Renal pelvis (tissue), 4 donors: ENCODE results near the gene TBC1D14. TPM values are rescaled to one million over a fixed set of nuclear protein-coding genes. Genes with fewer than 3 reads are reported as not detected.

Experiments
- DNase-seq: peaks from one replicate; pipeline ENCODE4 v3.0.0-alpha.2; 2013
- polyA plus RNA-seq, 3 donors: library from polyadenylated mRNA; unstranded; fragments of 120-200 nt; gene quantifications; one replicate each; pipeline ENCODE4 v1.2.1, GENCODE V29; 2013; ENCODE audit not compliant: insufficient read length in 3 of 3

TBC1D14 gene
- polyA plus RNA-seq, 3 donors: 61.3 to 68.0 (median 67.4) TPM

- no peak for DNase-seq
Measured at GRCh38 chr4:6943012-6943884, 33.6 kb downstream of the TBC1D14 start.

GRCh38 chr4:6943885-6944225 lies 34.2 kb downstream of the TBC1D14 start:
- DNase-seq: no peak

DNA sequence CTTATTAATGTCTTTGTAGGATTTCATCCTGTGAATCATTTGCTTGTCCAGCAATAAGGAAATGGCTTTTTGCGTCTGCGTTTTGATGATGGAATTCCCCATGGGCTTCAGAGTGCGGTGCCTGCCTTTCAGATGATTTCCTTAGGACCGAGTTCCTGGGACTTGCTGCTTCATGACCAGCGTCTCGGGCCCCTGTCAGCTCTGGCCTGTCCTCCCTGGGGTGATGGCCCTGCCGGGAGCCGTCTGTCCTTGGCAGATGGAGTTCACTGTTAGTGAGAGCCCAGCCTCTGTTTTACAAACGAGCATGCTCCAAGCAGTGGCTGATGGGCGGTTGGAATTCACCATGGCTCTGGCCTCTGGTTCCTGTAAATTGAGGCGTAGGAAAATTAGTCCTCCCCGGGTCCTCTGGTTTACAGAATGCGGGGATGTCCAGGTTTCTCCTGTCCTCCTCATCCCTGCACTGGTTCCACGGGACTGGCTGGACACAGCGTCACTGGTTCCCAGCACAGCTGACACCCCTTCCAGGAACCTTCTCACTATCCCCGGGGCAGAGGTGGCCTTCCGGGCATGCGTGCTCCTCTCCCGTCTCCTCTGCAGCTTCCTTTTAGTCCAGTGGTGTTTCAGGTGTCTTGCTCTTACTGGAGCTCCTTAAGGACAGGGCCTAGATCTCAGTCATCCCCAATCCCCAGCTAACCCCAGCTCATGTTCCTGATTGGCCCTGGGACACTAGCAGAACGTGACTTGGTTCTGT lies 34.9 kb downstream of the TBC1D14 start:
- DNase-seq: no peak

DNA sequence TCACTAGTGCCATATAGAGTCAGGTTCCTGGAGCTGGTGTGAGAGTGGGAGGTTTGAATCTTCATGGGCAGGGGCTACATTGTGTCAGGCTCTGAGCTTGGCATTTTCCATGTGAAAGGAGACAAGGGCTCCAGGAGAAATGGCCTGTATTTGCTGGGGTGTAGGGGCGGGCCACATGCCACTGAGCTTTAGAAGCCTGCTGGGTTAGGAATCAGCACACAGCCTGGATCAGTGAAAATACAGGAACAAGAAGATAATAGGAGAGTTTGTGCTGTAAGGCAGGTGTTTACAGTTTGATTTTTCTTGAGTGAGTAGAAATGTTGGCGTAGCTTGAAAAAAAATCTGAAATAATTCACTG lies 35.4 kb downstream of the TBC1D14 start:
- no peak for DNase-seq

DNA sequence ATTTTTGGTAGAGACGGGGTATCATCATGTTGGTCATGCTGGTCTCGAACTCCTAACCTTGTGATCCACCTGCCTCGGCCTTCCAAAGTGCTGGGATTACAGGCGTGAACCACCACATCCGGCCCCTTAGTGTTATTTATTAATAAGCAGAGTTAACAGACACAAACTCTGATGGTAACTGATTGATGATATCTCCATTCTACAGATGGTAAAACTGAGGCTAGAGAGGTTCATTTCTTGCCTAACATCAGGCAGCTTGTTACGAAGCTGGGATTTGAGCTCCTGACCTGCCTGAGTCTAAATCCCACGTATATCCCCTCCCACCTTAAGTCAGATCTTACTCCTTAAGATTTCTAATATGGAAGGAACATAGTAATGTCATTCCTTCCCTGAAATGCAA lies 36.9 kb downstream of the TBC1D14 start:
- no peak for DNase-seq

- DNase-seq: no peak
Measured at GRCh38 chr4:6948134-6948460, 38.5 kb downstream of the TBC1D14 start.

DNA sequence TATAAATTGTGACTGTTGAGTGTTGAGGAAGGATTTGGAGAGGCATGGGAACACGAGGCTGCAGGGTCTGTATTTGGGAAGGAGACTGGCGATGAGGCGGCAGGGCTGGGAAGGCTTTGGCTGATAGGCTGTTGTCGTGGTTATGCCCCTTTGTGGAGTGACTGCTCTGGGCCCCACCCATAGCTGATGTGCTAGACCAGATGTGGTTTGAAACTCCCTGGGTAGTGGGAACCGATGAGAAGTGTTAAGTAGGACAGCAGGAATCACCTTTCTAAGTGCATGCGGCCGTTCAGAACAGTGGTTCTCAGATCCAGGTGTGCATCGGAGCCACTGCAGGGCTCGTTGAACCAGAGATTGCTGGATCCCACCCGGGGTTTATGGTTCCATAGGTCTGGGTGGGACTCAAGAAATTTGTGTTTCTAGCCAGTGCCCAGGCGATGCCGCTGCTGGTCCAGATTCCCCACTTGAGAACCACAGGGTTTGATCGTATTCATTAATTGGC lies 42.3 kb downstream of the TBC1D14 start:
- DNase-seq: no peak

DNA sequence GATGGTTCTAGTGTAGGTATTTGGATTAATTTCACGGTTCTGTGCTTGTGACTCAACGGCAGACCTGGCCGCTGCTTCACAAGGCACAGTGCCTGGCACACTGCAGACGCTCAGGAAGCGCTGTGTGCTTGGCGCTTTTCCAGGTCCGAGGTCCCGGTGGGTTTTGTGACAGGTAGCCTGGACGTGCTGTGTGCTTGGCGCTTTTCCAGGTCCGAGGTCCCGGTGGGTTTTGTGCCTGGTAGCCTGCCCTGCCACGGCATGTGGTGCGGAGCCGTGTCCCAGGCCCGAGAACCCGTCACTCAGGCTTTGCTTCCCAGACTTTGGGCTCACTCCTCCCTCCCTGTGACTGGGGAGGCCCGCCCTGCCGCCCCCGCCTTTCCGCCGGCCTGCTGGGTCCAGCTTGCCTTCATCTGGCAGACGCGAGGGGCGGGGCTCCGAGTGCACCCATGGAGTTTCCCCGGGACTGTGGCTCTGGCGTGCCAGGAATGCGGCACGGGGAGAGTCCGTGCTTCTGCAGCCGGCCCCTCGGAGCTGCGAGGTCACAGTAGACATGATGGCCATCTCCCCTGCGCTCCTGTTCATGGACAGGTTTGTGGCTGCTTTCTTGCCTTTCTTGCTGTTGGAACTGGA lies 44.2 kb downstream of the TBC1D14 start:
- DNase-seq: no peak

- no peak for DNase-seq
Measured at GRCh38 chr4:6955261-6955911, 45.8 kb downstream of the TBC1D14 start.

DNA sequence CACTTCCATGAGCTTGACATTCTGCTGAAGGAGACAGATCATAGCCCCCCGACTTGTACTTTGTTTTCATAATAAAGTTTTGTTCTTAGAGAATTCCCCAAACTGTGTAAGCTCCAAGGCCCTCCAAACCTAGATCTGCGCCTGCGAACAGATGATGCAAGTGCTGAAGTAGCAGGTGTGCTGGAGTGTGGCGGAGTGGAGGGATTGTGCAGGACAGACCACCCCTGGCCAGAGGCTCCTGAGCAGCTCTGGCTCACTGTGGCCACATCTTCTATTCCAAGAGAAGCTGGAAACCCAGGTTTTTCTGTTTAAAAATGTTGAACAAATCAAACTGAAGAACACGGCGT lies 46.4 kb downstream of the TBC1D14 start:
- DNase-seq: no peak

GRCh38 chr4:6956434-6957147 lies 47.0 kb downstream of the TBC1D14 start:
- no peak for DNase-seq

DNA sequence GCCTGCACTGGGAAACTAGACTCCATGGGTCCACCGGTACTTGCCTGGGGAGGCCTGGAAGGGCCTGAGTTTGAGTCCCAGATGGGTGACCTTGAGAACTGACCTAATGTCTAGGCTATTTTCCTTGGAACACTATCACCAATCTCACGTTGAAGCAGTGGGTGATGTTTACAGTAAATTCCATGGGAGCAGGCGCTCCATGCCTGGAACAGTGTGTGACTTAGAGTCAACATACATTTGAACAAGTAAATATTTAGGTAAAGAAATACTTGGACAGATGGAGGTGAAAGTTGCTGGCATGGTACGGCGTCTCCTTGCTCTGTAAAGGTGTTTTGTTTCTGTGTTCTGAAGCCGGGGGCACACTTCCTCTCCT lies 47.5 kb downstream of the TBC1D14 start:
- no peak for DNase-seq

GRCh38 chr4:6957994-6958393 lies 48.4 kb downstream of the TBC1D14 start:
- DNase-seq: no peak

DNA sequence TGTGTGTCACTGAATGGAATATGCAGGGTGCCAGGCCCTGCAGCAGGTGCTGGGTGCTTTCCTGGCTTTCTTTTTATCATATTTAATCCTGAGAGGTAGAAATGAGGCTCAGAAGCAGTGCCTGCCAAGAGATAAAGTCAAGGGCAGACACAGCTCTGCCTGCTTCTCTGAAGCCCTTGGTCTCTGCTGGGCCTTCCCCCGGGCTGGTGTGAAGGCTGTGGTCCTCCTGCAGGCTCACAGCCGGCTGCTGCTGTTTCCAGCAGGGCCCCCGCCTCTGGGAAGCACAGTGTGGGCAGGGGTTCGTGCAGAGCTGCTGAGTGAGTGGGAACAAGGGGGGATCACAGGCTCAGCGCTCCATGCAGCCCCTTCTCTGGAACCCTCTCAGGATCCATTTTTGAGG lies 49.6 kb downstream of the TBC1D14 start:
- DNase-seq: no peak

- no peak for DNase-seq
Measured at GRCh38 chr4:6960154-6960553, 50.5 kb downstream of the TBC1D14 start.

GRCh38 chr4:6960628-6961412 lies 51.2 kb downstream of the TBC1D14 start:
- no peak for DNase-seq

DNA sequence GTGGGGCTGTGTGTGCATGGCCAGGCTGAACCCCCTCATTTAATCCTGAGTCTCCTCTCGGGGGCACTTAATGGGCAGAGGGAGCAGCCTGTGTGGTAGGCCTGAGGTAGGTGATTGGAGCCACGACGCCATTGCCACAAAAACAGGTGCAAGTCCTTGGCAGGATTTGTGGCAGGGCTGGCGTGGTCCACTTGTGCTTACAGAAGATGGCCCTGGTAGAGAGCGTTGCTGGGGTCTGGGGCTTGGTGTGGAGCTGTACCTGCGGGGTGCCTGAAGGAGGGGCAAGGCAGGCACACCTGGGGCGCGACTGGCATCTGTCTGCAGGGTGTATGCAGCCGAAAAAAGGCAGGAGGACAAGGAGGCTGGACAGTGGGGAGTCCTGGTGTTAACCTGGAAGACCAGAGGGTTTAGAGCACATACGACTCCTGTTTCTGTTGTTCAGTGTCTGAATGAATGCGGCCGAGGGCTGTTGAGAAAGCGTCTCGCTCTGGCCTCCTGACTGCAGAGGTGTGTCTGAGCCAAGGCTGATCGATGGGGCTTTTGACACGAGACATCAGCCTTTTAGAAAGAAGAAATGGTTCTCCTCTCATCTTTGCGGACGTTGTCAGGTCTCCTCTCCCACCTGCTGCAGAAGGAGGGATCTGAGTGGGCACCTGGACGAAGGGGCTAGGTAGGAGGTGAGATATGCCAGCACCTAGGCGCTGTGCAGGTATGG lies 52.0 kb downstream of the TBC1D14 start:
- no peak for DNase-seq

GRCh38 chr4:6962211-6963041 lies 52.8 kb downstream of the TBC1D14 start:
- DNase-seq: no peak

GRCh38 chr4:6963139-6963611 lies 53.5 kb downstream of the TBC1D14 start:
- no peak for DNase-seq
